CD4-positive, alpha-beta T cell treated with Interleukin-2 at 100 ng/mL for 4 hours (primary cell): ENCODE data around the gene SERINC5.
"Not testable (repeated sequence)": the region's sequence is repeated elsewhere in the genome, so short reads cannot be mapped to it uniquely, and the experiment has no call there.

Source experiments
- DNase-seq: peaks from one replicate; pipeline ENCODE4 v3.0.0-alpha.2; 2020; ENCODE audit warnings: low spot score

SERINC5 gene

DNA sequence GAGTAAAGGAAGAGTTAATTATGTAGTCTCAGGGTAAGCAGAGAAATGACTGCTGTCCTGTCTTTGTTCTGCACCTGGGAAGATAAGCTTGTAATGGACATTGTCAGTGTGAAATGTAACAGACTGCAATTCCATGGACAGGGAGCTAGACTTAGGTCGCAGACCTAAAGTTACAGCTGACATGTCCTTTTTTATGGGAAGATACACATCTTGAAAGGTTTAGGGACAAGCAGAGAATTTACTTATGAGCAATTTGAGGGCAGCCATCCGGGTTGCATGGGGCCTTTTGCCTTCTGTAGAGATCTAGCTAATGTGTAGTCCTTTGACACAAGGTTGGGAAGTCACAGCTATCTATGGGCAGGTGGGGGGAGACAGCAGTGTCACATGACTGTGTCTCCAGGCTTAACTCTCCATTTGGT lies 85.7 kb downstream of the SERINC5 start:
- no peak for DNase-seq

GRCh38 chr5:80168388-80169028 lies 87.3 kb downstream of the SERINC5 start:
- DNase-seq = no peak

DNA sequence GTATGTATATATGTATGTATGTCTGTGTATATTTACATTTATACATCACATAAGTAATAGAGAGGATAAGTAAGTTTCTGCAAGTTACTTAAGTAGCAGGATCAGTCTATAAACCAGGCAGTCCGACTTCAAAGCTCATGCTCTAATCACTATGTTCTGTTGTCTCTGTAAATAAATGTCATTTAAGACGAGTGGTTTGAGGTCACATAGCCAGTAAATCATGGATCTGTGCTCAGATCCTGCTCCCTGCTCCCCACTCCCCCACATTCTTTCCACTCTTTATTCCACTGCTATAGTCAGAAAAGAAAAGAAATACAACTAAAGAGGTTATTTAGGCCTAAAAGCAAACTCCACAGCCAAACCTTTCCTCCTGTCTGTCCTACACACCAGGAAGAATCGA lies 90.4 kb downstream of the SERINC5 start:
- DNase-seq = no peak

- DNase-seq = no peak
These were observed 94.7 kb downstream of the SERINC5 start for GRCh38 chr5:80161165-80161564.

GRCh38 chr5:80160242-80160641 lies 95.6 kb downstream of the SERINC5 start:
- DNase-seq = no peak

- no peak for DNase-seq
These were observed 96.6 kb downstream of the SERINC5 start for GRCh38 chr5:80159133-80159815.

GRCh38 chr5:80156156-80156555 lies 99.7 kb downstream of the SERINC5 start:
- no peak for DNase-seq

DNA sequence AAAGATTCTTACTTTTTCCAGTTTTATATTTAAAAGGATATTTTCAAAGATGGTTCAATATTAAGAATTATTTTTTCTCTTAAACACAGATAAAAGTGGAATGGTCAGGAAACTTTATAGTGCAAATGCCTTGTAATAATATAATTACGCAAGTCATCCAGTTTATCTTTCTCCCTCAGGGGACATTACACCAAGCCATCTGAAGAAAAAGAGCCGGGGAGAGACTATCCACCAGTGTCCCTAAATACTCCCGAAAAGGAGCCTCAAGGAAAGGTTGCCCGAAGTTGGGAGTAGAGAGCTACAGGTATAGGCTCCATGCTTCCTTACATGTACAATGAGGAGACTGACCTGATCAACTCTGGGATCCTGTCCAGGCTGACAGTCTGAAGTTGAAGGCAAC lies 101.1 kb downstream of the SERINC5 start:
- DNase-seq = no peak

- DNase-seq = not testable (repeated sequence)
These were observed 101.6 kb downstream of the SERINC5 start for GRCh38 chr5:80154289-80154688.

- DNase-seq = peak; percentile 32
These were observed 102.2 kb downstream of the SERINC5 start for GRCh38 chr5:80153586-80154126.

DNA sequence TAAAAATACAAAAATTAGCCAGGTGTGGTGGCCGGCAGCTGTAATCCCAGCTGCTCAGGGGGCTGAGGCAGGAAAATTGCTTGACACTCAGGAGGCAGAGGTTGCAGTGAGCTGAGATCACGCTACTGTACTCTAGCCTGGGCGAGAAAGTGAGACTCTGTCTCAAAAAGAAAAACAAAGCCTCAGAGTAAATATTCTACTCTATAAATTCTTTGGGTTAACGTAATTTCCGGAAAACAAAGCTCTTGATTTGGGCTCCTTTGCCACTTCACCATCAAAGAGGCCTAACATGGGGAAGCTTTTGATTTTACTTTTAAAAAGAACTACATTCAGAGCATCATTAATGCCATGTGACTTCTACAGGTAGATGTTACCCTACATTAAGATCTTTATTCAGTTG lies 103.1 kb downstream of the SERINC5 start:
- peak; percentile 31 for DNase-seq

- no peak for DNase-seq
These were observed 104.0 kb downstream of the SERINC5 start for GRCh38 chr5:80151890-80152289.

- DNase-seq = no peak
These were observed 105.1 kb downstream of the SERINC5 start for GRCh38 chr5:80150731-80151130.

- DNase-seq = no peak
These were observed 106.7 kb downstream of the SERINC5 start for GRCh38 chr5:80149161-80149609.

GRCh38 chr5:80147119-80147815 lies 108.6 kb downstream of the SERINC5 start:
- no peak for DNase-seq

GRCh38 chr5:80146046-80146445 lies 109.8 kb downstream of the SERINC5 start:
- no peak for DNase-seq

DNA sequence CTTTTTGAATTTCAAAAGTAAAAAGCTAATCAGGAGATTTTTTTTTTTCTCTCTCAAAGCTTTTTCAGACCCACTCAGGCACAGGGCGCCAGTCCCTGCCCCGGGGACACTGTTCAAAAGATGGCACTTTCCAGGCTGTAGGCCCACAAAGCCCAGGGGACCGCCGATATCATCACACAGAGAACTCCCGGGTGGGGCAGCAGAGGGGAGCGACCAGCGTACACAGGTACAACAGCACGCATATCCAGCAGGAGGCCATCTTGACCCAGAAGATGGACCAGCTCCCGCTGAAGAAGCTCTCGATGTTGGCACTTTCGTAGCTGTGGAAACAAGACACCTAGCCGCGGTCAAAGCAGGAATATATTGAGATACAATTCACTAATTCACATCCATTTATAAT lies 112.4 kb downstream of the SERINC5 start:
- DNase-seq = no peak

DNA sequence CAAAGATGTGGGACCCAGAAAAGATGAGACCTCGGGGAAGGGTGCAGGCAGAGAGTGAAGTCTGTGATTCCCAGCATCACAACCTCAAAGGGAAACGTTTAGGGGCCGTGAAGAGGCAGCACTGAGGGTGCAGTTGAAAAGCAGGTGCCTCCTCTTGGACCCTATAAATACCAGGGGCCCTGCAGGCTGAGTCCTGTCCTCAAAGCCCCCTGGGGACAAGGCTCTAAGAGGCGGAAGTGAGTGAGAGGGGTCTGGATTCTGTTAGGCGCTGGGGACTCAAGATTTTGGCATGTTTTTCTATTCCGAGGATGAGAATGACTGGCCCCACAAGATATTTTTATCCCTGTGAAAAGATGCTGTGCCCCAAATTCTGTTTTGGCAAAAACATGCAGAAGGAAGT lies 112.9 kb downstream of the SERINC5 start:
- no peak for DNase-seq

GRCh38 chr5:80141681-80142080 lies 114.2 kb downstream of the SERINC5 start:
- DNase-seq = no peak

- no peak for DNase-seq
These were observed 114.6 kb downstream of the SERINC5 start for GRCh38 chr5:80141147-80141671.

- no peak for DNase-seq
These were observed 115.4 kb downstream of the SERINC5 start for GRCh38 chr5:80140496-80140895.

- no peak for DNase-seq
These were observed 116.3 kb downstream of the SERINC5 start for GRCh38 chr5:80139466-80139972.
